Fibroblast of lung (primary cell): Measurements from ENCODE around the gene C1orf105.

Experiments
- EZH2 ChIP-seq: IDR thresholded peaks from 2 replicates; pipeline ENCODE4 v1.5.1; 2012; ENCODE audit warnings: low read length, control low read depth, mild to moderate bottlenecking; ENCODE audit errors: missing control alignments
- TF ChIP-seq, protein P1 (sequence below), 2 donors: IDR thresholded peaks in 1 of 2; conservative IDR thresholded peaks in 1 of 2; 1 replicate in 1 of 2; 2 replicates in 1 of 2; pipeline ENCODE4 v1.5.1; 2011 to 2012; ENCODE audit warnings: low read length in 2 of 2, control low read depth in 1 of 2, inconsistent platforms in 1 of 2, low read depth in 1 of 2, mild to moderate bottlenecking in 1 of 2

DNA sequence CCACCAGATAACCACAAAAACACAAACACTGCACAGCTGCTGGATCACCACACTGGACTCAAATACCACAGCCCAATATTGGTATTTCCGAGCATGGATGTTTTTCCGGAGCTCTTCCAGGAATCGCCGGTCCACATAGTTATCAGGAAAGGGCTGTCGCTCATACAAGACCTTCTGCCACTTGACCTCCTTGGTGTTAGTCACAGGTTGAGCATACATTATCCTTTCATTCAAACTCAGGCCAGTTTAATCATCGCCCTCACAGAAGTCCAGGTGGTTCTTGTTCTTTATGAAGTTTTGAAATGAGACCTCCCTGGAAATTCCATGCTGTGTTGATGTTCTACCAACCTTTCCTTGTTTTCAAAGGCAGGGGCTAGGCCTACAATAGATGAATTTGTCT lies 21.9 kb downstream of the C1orf105 start:
- TF ChIP-seq, protein P1, sequence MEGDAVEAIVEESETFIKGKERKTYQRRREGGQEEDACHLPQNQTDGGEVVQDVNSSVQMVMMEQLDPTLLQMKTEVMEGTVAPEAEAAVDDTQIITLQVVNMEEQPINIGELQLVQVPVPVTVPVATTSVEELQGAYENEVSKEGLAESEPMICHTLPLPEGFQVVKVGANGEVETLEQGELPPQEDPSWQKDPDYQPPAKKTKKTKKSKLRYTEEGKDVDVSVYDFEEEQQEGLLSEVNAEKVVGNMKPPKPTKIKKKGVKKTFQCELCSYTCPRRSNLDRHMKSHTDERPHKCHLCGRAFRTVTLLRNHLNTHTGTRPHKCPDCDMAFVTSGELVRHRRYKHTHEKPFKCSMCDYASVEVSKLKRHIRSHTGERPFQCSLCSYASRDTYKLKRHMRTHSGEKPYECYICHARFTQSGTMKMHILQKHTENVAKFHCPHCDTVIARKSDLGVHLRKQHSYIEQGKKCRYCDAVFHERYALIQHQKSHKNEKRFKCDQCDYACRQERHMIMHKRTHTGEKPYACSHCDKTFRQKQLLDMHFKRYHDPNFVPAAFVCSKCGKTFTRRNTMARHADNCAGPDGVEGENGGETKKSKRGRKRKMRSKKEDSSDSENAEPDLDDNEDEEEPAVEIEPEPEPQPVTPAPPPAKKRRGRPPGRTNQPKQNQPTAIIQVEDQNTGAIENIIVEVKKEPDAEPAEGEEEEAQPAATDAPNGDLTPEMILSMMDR (conservative IDR thresholded peaks at IDR 0.05 in 1 of 2, IDR thresholded peaks at IDR 0.05 in 1 of 2; ENCODE audit: low read depth in 1 of 2, low read length in 2 of 2): no peak
- no peak for TF ChIP-seq EZH2
